ENCODE data around the gene SPPL3.

- TF ChIP-seq POLR2A (IDR thresholded peaks at IDR 0.05) (no peak), CTCF (IDR thresholded peaks at IDR 0.05) (no peak)
Measured at GRCh38 chr12:120719496-120720233, 184.5 kb downstream of the SPPL3 start.

Data from esophagus squamous epithelium (tissue), 4 donors.